T-cell (primary cell): ENCODE results near the gene KIAA1671. TPM values are rescaled to one million over a fixed set of nuclear protein-coding genes. Genes with fewer than 3 reads are reported as not detected.

ENCODE experiments used
- ATAC-seq, 4 experiments: fragments of 200-7000 bp in 3 of 4; fragments of 150-1000 bp in 1 of 4; cut with Tn5 transposase; replicated peaks in 1 of 4; 1 replicate in 3 of 4; 2 replicates in 1 of 4; pipeline ENCODE4 v1.10.0; 2021; ENCODE audit warnings: moderate library complexity in 3 of 4, mild to moderate bottlenecking in 2 of 4, moderate number of reproducible peaks in 1 of 4
- CTCF ChIA-PET, 2 donors: fragments of 300-600 bp; sonication (Branson Sonifier 250); formaldehyde crosslinking; loops; one replicate each; lab custom pipeline; 2022; ENCODE audit warnings: antibody characterized with exemption in 2 of 2; lab: Charles Lee
- POLR2A ChIA-PET, 2 donors: fragments of 300-600 bp; sonication (Branson Sonifier 250); formaldehyde crosslinking; loops; one replicate each; lab custom pipeline; 2022; ENCODE audit warnings: antibody characterized with exemption in 2 of 2; lab: Charles Lee
- DNase-seq, 35 experiments: peaks; one replicate each; pipeline versions ENCODE4 v3.0.0 to v3.0.0-alpha.2; 2013 to 2023
- H3K27ac ChIP-seq: one replicate; pipeline ENCODE4 v1.5.1; 2013; ENCODE audit warnings: low read length
- H3K27me3 ChIP-seq, 2 experiments: replicated peaks in 1 of 2; 1 replicate in 1 of 2; 2 replicates in 1 of 2; pipeline versions ENCODE4 v1.6.1 to v1.7.0; 2013; ENCODE audit warnings: low read length in 1 of 2, mixed read lengths in 1 of 2; ENCODE audit not compliant: control insufficient read depth in 2 of 2, insufficient read depth in 2 of 2; ENCODE audit errors: extremely low read depth in 1 of 2
- H3K36me3 ChIP-seq, 2 donors: 1 replicate in 1 of 2; 2 replicates in 1 of 2; pipeline versions ENCODE4 v1.6.1 to v1.7.0; 2013; ENCODE audit warnings: low read length in 1 of 2; ENCODE audit not compliant: control insufficient read depth in 2 of 2, insufficient read depth in 1 of 2; ENCODE audit errors: extremely low read depth in 1 of 2
- H3K4me1 ChIP-seq, 2 experiments: 1 replicate in 1 of 2; 2 replicates in 1 of 2; pipeline versions ENCODE4 v1.6.1 to v1.7.0; 2013; ENCODE audit warnings: low read length in 2 of 2, mixed read lengths in 1 of 2; ENCODE audit not compliant: insufficient read depth in 2 of 2, control insufficient read depth in 1 of 2; ENCODE audit errors: extremely low read depth in 1 of 2
- H3K4me3 ChIP-seq, 2 donors: 1 replicate in 1 of 2; 2 replicates in 1 of 2; pipeline versions ENCODE4 v1.5.1 to v1.7.0; 2013; ENCODE audit warnings: mild to moderate bottlenecking in 2 of 2, low read length in 1 of 2, moderate library complexity in 1 of 2; ENCODE audit not compliant: control insufficient read depth in 1 of 2; ENCODE audit errors: extremely low read depth in 1 of 2
- H3K9me3 ChIP-seq: 2 replicates; pipeline ENCODE4 v1.7.0; 2013
- H3K27ac Mint-ChIP-seq, 2 donors: one replicate each; pipeline ENCODE4 v1.8.0; 2020 to 2021; ENCODE audit warnings: mild to moderate bottlenecking in 2 of 2, mixed read lengths in 2 of 2
- H3K27me3 Mint-ChIP-seq, 2 donors: one replicate each; pipeline ENCODE4 v1.8.0; 2021 to 2022; ENCODE audit warnings: mixed read lengths in 2 of 2
- H3K36me3 Mint-ChIP-seq: one replicate; pipeline ENCODE4 v1.8.0; 2021; ENCODE audit warnings: mixed read lengths
- H3K4me1 Mint-ChIP-seq, 3 donors: one replicate each; pipeline ENCODE4 v1.8.0; 2020 to 2022; ENCODE audit warnings: mixed read lengths in 3 of 3, mild to moderate bottlenecking in 1 of 3
- H3K4me3 Mint-ChIP-seq, 3 donors: one replicate each; pipeline ENCODE4 v1.8.0; 2020 to 2022; ENCODE audit warnings: mild to moderate bottlenecking in 3 of 3, mixed read lengths in 3 of 3, moderate library complexity in 3 of 3
- H3K9me3 Mint-ChIP-seq, 3 donors: one replicate each; pipeline ENCODE4 v1.8.0; 2020 to 2022; ENCODE audit warnings: mixed read lengths in 3 of 3
- WGBS: methylation state at CpG from one replicate; pipeline ENCODE4 v1.1.5; 2013; ENCODE audit warnings: missing lambda C conversion rate; ENCODE audit not compliant: insufficient coverage; 5-methylcytosine and 5-hydroxymethylcytosine counted together
- total RNA-seq, 35 experiments: library from RNA in 6 of 35; stranded (reverse) in 6 of 35; fragments of 120-200 nt in 1 of 35; gene quantifications; one replicate each; pipeline versions ENCODE4 v1.2.1 to v1.2.4 and lab custom pipeline; 2013 to 2026

KIAA1671 gene
- total RNA-seq, 5 donors from 2014 or later (not counting 1 experiment from before 2014, with no cell fraction given) = 5.1 to 20.3 (median 9.0) TPM

- Mint-ChIP-seq H3K4me3 (no peak overlapping the region), H3K9me3 (no peaks in the 10 kb centered on the region), H3K36me3 (no peaks in the 10 kb centered on the region), H3K27me3 (no peaks in the 10 kb centered on the region), H3K27ac (no peak overlapping the region), H3K4me1 (peaks cover 25 to 39% (median 33%) of the 10 kb centered on the region in 3 donors)
- 27% methylated on average over 16 of the region's 23 CpGs for WGBS
- CTCF ChIA-PET = interaction anchor here (0.7 to 1.0 kb wide), 5 partner anchors 19 to 771 kb away, joined by 3 to 6 read pairs (median 5); no protein-coding TSS in a partner anchor
- no peaks in the 10 kb centered on the region for H3K36me3 ChIP-seq
- no peak overlapping the region for H3K4me3 ChIP-seq
- POLR2A ChIA-PET = interaction anchor here in 1 of 2 donors (0.6 to 0.7 kb wide), 3 partner anchors 11 to 382 kb away, joined by 4 to 17 read pairs (median 5); no protein-coding TSS in a partner anchor
- DNase-seq = peak in 34 of 35 experiments; percentile 18 to 83 (median 68)
- H3K4me1 ChIP-seq = peaks cover 19 to 42% of the 10 kb centered on the region in 2 experiments
- H3K9me3 ChIP-seq = no peaks in the 10 kb centered on the region
- no peak overlapping the region for H3K27ac ChIP-seq
- peak; percentile 43 to 73 (median 64) for ATAC-seq
- H3K27me3 ChIP-seq = no peaks in the 10 kb centered on the region
Measured at GRCh38 chr22:25057013-25057881, 104.7 kb downstream of the KIAA1671 start.

- Histone ChIP-seq H3K27ac (no peak overlapping the region), H3K9me3 (no peaks in the 10 kb centered on the region), H3K4me1 (peaks cover 33 to 59% of the 10 kb centered on the region in 2 experiments), H3K36me3 (no peaks in the 10 kb centered on the region), H3K4me3 (no peak overlapping the region), H3K27me3 (no peaks in the 10 kb centered on the region)
- no peaks in the 10 kb centered on the region for H3K36me3 Mint-ChIP-seq
- no peaks in the 10 kb centered on the region for H3K27me3 Mint-ChIP-seq
- peaks cover 46 to 59% (median 53%) of the 10 kb centered on the region in 3 donors for H3K4me1 Mint-ChIP-seq
- ChIA-PET CTCF (interaction anchor here (0.6 to 0.7 kb wide), 2 partner anchors 120 to 1831 kb away, joined by 3 read pairs; no protein-coding TSS in a partner anchor), POLR2A (no interaction called here)
- no peak for DNase-seq
- WGBS = 100% methylated on average over 2 of the region's 5 CpGs
- ATAC-seq = no peak
- no peak overlapping the region for H3K4me3 Mint-ChIP-seq
- H3K27ac Mint-ChIP-seq = peak overlapping the region in 1 of 2 donors; percentile 59
- H3K9me3 Mint-ChIP-seq = no peaks in the 10 kb centered on the region
Measured at GRCh38 chr22:25059438-25059837, 106.9 kb downstream of the KIAA1671 start.

GRCh38 chr22:25060522-25061071 is 108.1 kb downstream of the KIAA1671 start:
- no peaks in the 10 kb centered on the region for H3K27me3 ChIP-seq
- peaks cover 55 to 60% (median 56%) of the 10 kb centered on the region in 3 donors for H3K4me1 Mint-ChIP-seq
- H3K36me3 Mint-ChIP-seq = no peaks in the 10 kb centered on the region
- H3K9me3 Mint-ChIP-seq = no peaks in the 10 kb centered on the region
- H3K27ac Mint-ChIP-seq = peak overlapping the region; percentile 89 to 94
- ChIA-PET POLR2A (no interaction called here), CTCF (interaction anchor here (0.9 to 1.0 kb wide), 2 partner anchors 20 kb away, joined by 3 read pairs; no protein-coding TSS in a partner anchor)
- peak overlapping the region; percentile 48 to 71 (median 53) for H3K4me3 Mint-ChIP-seq
- H3K27me3 Mint-ChIP-seq = no peaks in the 10 kb centered on the region
- no peaks in the 10 kb centered on the region for H3K9me3 ChIP-seq
- no peak overlapping the region for H3K27ac ChIP-seq
- 45% methylated on average over 4 of the region's 10 CpGs for WGBS
- no peak overlapping the region for H3K4me3 ChIP-seq
- peak in 2 of 35 experiments; percentile 27 to 71 for DNase-seq
- no peak for ATAC-seq
- no peaks in the 10 kb centered on the region for H3K36me3 ChIP-seq
- H3K4me1 ChIP-seq = peaks cover 41 to 59% of the 10 kb centered on the region in 2 experiments

- H3K27ac Mint-ChIP-seq = peak overlapping the region; percentile 94 to 99
- H3K4me1 ChIP-seq = peaks cover 41 to 65% of the 10 kb centered on the region in 2 experiments
- peaks cover 56 to 64% (median 59%) of the 10 kb centered on the region in 3 donors for H3K4me1 Mint-ChIP-seq
- DNase-seq (no peak), ATAC-seq (no peak)
- no peaks in the 10 kb centered on the region for H3K9me3 ChIP-seq
- H3K27me3 Mint-ChIP-seq = no peaks in the 10 kb centered on the region
- CTCF ChIA-PET = no interaction called here
- peak overlapping the region in 2 of 3 donors; percentile 21 to 71 for H3K4me3 Mint-ChIP-seq
- no peaks in the 10 kb centered on the region for H3K27me3 ChIP-seq
- WGBS = 76% methylated on average over 5 of the region's 5 CpGs
- no peak overlapping the region for H3K4me3 ChIP-seq
- no peaks in the 10 kb centered on the region for H3K36me3 Mint-ChIP-seq
- no peak overlapping the region for H3K27ac ChIP-seq
- POLR2A ChIA-PET = no interaction called here
- no peaks in the 10 kb centered on the region for H3K36me3 ChIP-seq
- no peaks in the 10 kb centered on the region for H3K9me3 Mint-ChIP-seq
Measured at GRCh38 chr22:25061134-25061533, 108.6 kb downstream of the KIAA1671 start.

GRCh38 chr22:25061605-25062376 is 109.3 kb downstream of the KIAA1671 start:
- Mint-ChIP-seq H3K4me1 (peaks cover 63 to 71% (median 65%) of the 10 kb centered on the region in 3 donors), H3K27me3 (no peaks in the 10 kb centered on the region), H3K9me3 (no peaks in the 10 kb centered on the region), H3K27ac (peak overlapping the region; percentile 94 to 99), H3K36me3 (no peaks in the 10 kb centered on the region), H3K4me3 (peak overlapping the region; percentile 69 to 76 (median 71))
- CTCF ChIA-PET = interaction anchor here in 1 of 2 donors (0.7 kb wide), 1 partner anchor 252 kb away, joined by 7 read pairs; no protein-coding TSS in a partner anchor
- POLR2A ChIA-PET = interaction anchor here in 1 of 2 donors (0.6 kb wide), 1 partner anchor 75 kb away, joined by 3 read pairs; no protein-coding TSS in a partner anchor
- Histone ChIP-seq H3K36me3 (no peaks in the 10 kb centered on the region), H3K4me3 (peak overlapping the region in 1 of 2 donors; percentile 46), H3K27me3 (no peaks in the 10 kb centered on the region), H3K27ac (peak overlapping the region; percentile 48), H3K9me3 (no peaks in the 10 kb centered on the region), H3K4me1 (peaks cover 45 to 71% of the 10 kb centered on the region in 2 experiments)
- WGBS = 91% methylated on average over 4 of the region's 8 CpGs
- peak in 1 of 4 experiments; percentile 7 for ATAC-seq
- no peak for DNase-seq
